Left lung (tissue), 10 donors: ENCODE results near the gene SYTL1. TPM values are rescaled to one million over a fixed set of nuclear protein-coding genes. Genes with fewer than 3 reads are reported as not detected.

Experiments used
- ATAC-seq: fragments of 200-7000 bp; cut with Tn5 transposase; one replicate; pipeline ENCODE4 v1.9.1; 2020; ENCODE audit warnings: moderate library complexity
- DNase-seq, 4 donors: peaks; one replicate each; pipeline ENCODE4 v3.0.0-alpha.2; 2013 to 2020
- H3K27ac ChIP-seq, 2 donors: fragments of 200-600 bp; sonication (generic) in 1 of 2; one replicate each; pipeline versions ENCODE4 v1.5.0 to v1.8.0; 2020 to 2021
- H3K27me3 ChIP-seq, 2 donors: fragments of 200-600 bp; sonication (generic) in 1 of 2; one replicate each; pipeline versions ENCODE4 v1.5.0 to v1.8.0; 2020 to 2021
- H3K36me3 ChIP-seq, 2 donors: fragments of 200-600 bp; sonication (generic) in 1 of 2; one replicate each; pipeline versions ENCODE4 v1.5.0 to v1.8.0; 2020 to 2021
- H3K4me1 ChIP-seq, 2 donors: fragments of 200-600 bp; one replicate each; pipeline ENCODE4 v1.8.0; 2021
- H3K4me3 ChIP-seq, 2 donors: fragments of 200-600 bp; sonication (generic) in 1 of 2; one replicate each; pipeline versions ENCODE4 v1.5.0 to v1.8.0; 2020 to 2021; ENCODE audit warnings: mild to moderate bottlenecking in 1 of 2
- H3K9me3 ChIP-seq, 2 donors: fragments of 200-600 bp; sonication (generic) in 1 of 2; one replicate each; pipeline versions ENCODE4 v1.5.0 to v1.8.0; 2020 to 2021
- intact Hi-C, 2 donors: fragments of 100-400 bp; cut with DNase I; formaldehyde crosslinking; loops; one replicate each; pipeline versions ENCODE4 v1.11.2 to v1.14.2; 2022
- polyA plus RNA-seq, 6 donors: library from polyadenylated mRNA; unstranded; fragments of 120-200 nt; gene quantifications; one replicate each; pipeline ENCODE4 v1.2.1, GENCODE V29; 2013; ENCODE audit not compliant: insufficient read length in 6 of 6
- total RNA-seq, 2 donors: library from RNA; stranded (reverse); fragmentation: NEBNext Ultra II Directional; extraction: Animal tissue kit (Norgen Biotek cat#: 25700); gene quantifications; one replicate each; pipeline ENCODE4 v1.2.1, GENCODE V29; 2021
- TF ChIP-seq, protein P1 (sequence below), 2 donors: fragments of 200-600 bp; sonication (generic) in 1 of 2; IDR thresholded peaks; one replicate each; pipeline versions ENCODE4 v1.5.0 to v1.8.0; 2021; ENCODE audit warnings: antibody characterized with exemption in 2 of 2
- donor health status: DM: no; HTN: yes; CAD: no.
- donor health status: DM: no; HTN: no; CAD: no.

The SYTL1 gene
- total and polyA plus RNA-seq, 8 donors = 4.7 to 44.1 (median 9.2) TPM

GRCh38 chr1:27318136-27318535, 23.7 kb upstream of the SYTL1 start:
- ATAC-seq = no peak
- H3K4me3 ChIP-seq = no peak overlapping the region
- H3K27ac ChIP-seq = no peak overlapping the region
- peaks cover 0 to 26% of the 10 kb centered on the region in 2 donors for H3K27me3 ChIP-seq
- peaks cover 6 to 13% of the 10 kb centered on the region in 2 donors for H3K4me1 ChIP-seq
- intact Hi-C loops = no loop called here
- no peaks in the 10 kb centered on the region for H3K36me3 ChIP-seq
- TF ChIP-seq, protein P1, sequence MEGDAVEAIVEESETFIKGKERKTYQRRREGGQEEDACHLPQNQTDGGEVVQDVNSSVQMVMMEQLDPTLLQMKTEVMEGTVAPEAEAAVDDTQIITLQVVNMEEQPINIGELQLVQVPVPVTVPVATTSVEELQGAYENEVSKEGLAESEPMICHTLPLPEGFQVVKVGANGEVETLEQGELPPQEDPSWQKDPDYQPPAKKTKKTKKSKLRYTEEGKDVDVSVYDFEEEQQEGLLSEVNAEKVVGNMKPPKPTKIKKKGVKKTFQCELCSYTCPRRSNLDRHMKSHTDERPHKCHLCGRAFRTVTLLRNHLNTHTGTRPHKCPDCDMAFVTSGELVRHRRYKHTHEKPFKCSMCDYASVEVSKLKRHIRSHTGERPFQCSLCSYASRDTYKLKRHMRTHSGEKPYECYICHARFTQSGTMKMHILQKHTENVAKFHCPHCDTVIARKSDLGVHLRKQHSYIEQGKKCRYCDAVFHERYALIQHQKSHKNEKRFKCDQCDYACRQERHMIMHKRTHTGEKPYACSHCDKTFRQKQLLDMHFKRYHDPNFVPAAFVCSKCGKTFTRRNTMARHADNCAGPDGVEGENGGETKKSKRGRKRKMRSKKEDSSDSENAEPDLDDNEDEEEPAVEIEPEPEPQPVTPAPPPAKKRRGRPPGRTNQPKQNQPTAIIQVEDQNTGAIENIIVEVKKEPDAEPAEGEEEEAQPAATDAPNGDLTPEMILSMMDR (IDR thresholded peaks at IDR 0.05) = no peak
- no peak for DNase-seq
- no peaks in the 10 kb centered on the region for H3K9me3 ChIP-seq

DNA sequence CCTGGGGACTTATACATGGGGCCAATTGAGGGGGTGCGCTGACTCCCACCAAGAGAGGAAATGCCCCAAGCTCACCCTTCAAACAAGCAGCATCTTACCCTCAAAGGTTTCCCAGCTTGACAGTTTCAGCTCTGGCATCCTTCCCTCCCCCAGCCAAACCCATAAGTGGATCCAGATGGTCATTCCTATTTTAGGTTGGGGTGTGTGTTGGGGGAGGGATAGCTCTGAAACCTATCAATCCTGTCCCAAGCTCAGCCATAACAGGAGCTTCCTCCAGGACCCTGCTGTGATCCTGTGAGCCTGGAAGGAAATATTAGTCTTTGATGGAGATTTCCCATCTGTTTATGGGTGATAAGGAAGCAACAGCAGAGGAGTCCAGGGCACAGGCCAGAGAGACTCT, 23.2 kb upstream of the SYTL1 start:
- no peak for ATAC-seq
- no peak for DNase-seq
- H3K27ac ChIP-seq = no peak overlapping the region

GRCh38 chr1:27321813-27322568, 19.8 kb upstream of the SYTL1 start, which contains the start of gene TMEM222:
Gene TMEM222, plus strand, starts transcription at chr1:27322163. Its CDS starts 35 bp downstream, at chr1:27322198.
- intact Hi-C loops = no loop called here
- TF ChIP-seq, protein P1 (IDR thresholded peaks at IDR 0.05) = peak; percentile 16 to 44
- H3K36me3 ChIP-seq = peaks cover 0 to 25% of the 10 kb centered on the region in 2 donors

More for the DNA sequence above, 23.2 kb upstream of the SYTL1 start:
- TF ChIP-seq, protein P1 (IDR thresholded peaks at IDR 0.05) = no peak
- Histone ChIP-seq H3K4me1 (peaks cover 11 to 18% of the 10 kb centered on the region in 2 donors), H3K27me3 (peaks cover 0 to 26% of the 10 kb centered on the region in 2 donors), H3K36me3 (no peaks in the 10 kb centered on the region), H3K9me3 (no peaks in the 10 kb centered on the region), H3K4me3 (no peak overlapping the region)
- intact Hi-C loops = no loop called here

DNA sequence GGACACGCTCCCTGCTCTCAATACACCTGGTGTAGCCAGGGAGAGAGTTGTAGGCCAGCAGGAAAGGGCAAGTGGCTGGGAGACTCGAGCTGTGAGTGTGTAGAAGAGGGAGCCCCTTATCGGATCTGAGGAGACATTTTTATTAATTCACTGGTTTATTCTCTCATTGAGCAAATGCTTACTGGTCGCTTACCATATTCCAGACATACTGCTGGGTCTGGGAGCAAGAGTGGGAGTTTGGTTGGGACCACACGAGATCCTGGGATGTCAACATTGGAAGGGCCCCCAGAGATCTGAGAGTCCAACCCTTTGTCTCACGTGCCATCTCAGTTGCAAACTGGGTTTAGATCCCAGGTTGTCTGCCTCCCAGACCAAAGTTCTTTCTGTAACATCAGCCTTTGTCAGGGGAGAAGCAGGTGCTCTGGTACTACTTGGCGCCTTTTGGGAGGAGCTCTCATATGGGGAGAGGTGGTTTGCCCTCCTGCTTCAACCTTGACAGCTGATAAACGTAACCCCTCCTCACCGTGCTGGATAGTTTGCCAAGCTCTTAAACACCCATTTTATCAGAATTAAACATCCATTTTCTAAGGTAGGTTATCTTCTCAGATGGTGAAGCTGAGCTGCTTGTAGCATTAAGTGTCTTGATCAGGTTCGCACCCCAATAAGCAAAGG, 19.1 kb upstream of the SYTL1 start:
- peak overlapping the region; percentile 83 to 95 for H3K4me3 ChIP-seq
- intact Hi-C loops = no loop called here

More at GRCh38 chr1:27321813-27322568, 19.8 kb upstream of the SYTL1 start, which contains the start of gene TMEM222:
- ATAC-seq (peak; percentile 99), DNase-seq (peak; percentile 94 to 100 (median 98))
- peaks cover 12 to 49% of the 10 kb centered on the region in 2 donors for H3K4me1 ChIP-seq
- no peaks in the 10 kb centered on the region for H3K9me3 ChIP-seq
- peak within 1 kb of the TSS; percentile 83 to 95 for H3K4me3 ChIP-seq
- peak within 1 kb of the TSS; percentile 82 to 97 for H3K27ac ChIP-seq
- peaks cover 0 to 26% of the 10 kb centered on the region in 2 donors for H3K27me3 ChIP-seq

More for the DNA sequence above, 19.1 kb upstream of the SYTL1 start:
- Histone ChIP-seq H3K9me3 (no peaks in the 10 kb centered on the region), H3K27me3 (peaks cover 0 to 26% of the 10 kb centered on the region in 2 donors), H3K36me3 (peaks cover 0 to 29% of the 10 kb centered on the region in 2 donors), H3K27ac (peak overlapping the region; percentile 82 to 97), H3K4me1 (peaks cover 12 to 52% of the 10 kb centered on the region in 2 donors)
- ATAC-seq (no peak), DNase-seq (no peak)
- TF ChIP-seq, protein P1 (IDR thresholded peaks at IDR 0.05) = no peak
